Measurements from ENCODE around the gene KRTAP5-8.
"Not testable (repeated sequence)": the region's sequence is repeated elsewhere in the genome, so short reads cannot be mapped to it uniquely, and the experiment has no call there.

KRTAP5-8 gene

GRCh38 chr11:71537977-71538665 is at the start of gene KRTAP5-8:
Gene KRTAP5-8 (plus strand): TSS chr11:71538025. CDS start chr11:71538056, 31 bp downstream.
- not testable (repeated sequence) for DNase-seq (ENCODE audit: low read depth in 2 of 2)

- no peak for DNase-seq (ENCODE audit: low read depth in 2 of 2)
These were observed 49.0 kb upstream of the KRTAP5-8 start for GRCh38 chr11:71488681-71489270.

GRCh38 chr11:71489311-71490043 is 48.3 kb upstream of the KRTAP5-8 start:
- peak; percentile 41 to 60 for DNase-seq (ENCODE audit: low read depth in 2 of 2)

- DNase-seq (ENCODE audit: low read depth in 2 of 2): no peak
These were observed 47.6 kb upstream of the KRTAP5-8 start for GRCh38 chr11:71490044-71490730.

GRCh38 chr11:71490731-71491390 is 47.0 kb upstream of the KRTAP5-8 start:
- no peak for DNase-seq (ENCODE audit: low read depth in 2 of 2)

GRCh38 chr11:71491531-71491930 is 46.3 kb upstream of the KRTAP5-8 start:
- DNase-seq (ENCODE audit: low read depth in 2 of 2): no peak

- DNase-seq (ENCODE audit: low read depth in 2 of 2): no peak
These were observed 45.9 kb upstream of the KRTAP5-8 start for GRCh38 chr11:71491940-71492339.

GRCh38 chr11:71495286-71496230 is 42.3 kb upstream of the KRTAP5-8 start:
- no peak for DNase-seq (ENCODE audit: low read depth in 2 of 2)

GRCh38 chr11:71496421-71496820 is 41.4 kb upstream of the KRTAP5-8 start:
- DNase-seq (ENCODE audit: low read depth in 2 of 2): no peak

- DNase-seq (ENCODE audit: low read depth in 2 of 2): no peak
These were observed 39.7 kb upstream of the KRTAP5-8 start for GRCh38 chr11:71498091-71498490.

- no peak for DNase-seq (ENCODE audit: low read depth in 2 of 2)
These were observed 38.7 kb upstream of the KRTAP5-8 start for GRCh38 chr11:71499125-71499524.

GRCh38 chr11:71499546-71499945 is 38.3 kb upstream of the KRTAP5-8 start:
- DNase-seq (ENCODE audit: low read depth in 2 of 2): no peak

GRCh38 chr11:71500601-71501021 is 37.2 kb upstream of the KRTAP5-8 start:
- no peak for DNase-seq (ENCODE audit: low read depth in 2 of 2)

GRCh38 chr11:71501071-71501985 is 36.5 kb upstream of the KRTAP5-8 start:
- DNase-seq (ENCODE audit: low read depth in 2 of 2): no peak

GRCh38 chr11:71502026-71502425 is 35.8 kb upstream of the KRTAP5-8 start:
- DNase-seq (ENCODE audit: low read depth in 2 of 2): no peak

GRCh38 chr11:71502871-71503435 is 34.9 kb upstream of the KRTAP5-8 start:
- DNase-seq (ENCODE audit: low read depth in 2 of 2): no peak

- DNase-seq (ENCODE audit: low read depth in 2 of 2): no peak
These were observed 33.3 kb upstream of the KRTAP5-8 start for GRCh38 chr11:71504531-71504930.

- no peak for DNase-seq (ENCODE audit: low read depth in 2 of 2)
These were observed 32.8 kb upstream of the KRTAP5-8 start for GRCh38 chr11:71505001-71505400.

GRCh38 chr11:71505781-71506180 is 32.0 kb upstream of the KRTAP5-8 start:
- no peak for DNase-seq (ENCODE audit: low read depth in 2 of 2)
